Measurements from ENCODE around the gene FBXW8.

DNA sequence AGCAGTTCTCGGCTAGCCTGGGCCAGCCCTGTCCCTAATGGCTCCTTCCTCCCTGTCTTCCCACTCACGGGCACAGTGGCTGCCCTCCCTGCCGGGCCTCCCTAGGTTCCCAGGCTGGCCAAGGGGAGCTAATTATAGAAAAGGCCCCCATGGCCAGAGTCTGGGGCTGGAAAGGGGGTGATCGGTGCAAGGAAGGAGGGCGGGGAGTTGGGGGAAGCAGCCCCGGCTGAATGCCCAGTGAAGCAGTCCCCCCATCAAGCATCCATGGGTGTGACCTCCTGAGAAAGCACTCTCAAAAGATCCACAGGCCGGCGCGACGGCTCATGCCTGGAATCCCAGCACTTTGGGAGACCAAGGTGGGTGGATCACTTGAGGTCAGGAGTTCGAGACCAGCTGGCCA lies 133.6 kb downstream of the FBXW8 start:
- TF ChIP-seq, protein P1, sequence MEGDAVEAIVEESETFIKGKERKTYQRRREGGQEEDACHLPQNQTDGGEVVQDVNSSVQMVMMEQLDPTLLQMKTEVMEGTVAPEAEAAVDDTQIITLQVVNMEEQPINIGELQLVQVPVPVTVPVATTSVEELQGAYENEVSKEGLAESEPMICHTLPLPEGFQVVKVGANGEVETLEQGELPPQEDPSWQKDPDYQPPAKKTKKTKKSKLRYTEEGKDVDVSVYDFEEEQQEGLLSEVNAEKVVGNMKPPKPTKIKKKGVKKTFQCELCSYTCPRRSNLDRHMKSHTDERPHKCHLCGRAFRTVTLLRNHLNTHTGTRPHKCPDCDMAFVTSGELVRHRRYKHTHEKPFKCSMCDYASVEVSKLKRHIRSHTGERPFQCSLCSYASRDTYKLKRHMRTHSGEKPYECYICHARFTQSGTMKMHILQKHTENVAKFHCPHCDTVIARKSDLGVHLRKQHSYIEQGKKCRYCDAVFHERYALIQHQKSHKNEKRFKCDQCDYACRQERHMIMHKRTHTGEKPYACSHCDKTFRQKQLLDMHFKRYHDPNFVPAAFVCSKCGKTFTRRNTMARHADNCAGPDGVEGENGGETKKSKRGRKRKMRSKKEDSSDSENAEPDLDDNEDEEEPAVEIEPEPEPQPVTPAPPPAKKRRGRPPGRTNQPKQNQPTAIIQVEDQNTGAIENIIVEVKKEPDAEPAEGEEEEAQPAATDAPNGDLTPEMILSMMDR (conservative IDR thresholded peaks at IDR 0.05 in 1 of 2, IDR thresholded peaks at IDR 0.05 in 1 of 2; ENCODE audit: extremely low read depth in 1 of 2, insufficient read depth in 1 of 2, low read depth in 1 of 2, low read length in 2 of 2): no peak
- TF ChIP-seq EZH2 (IDR thresholded peaks at IDR 0.05; ENCODE audit: borderline replicate concordance, low read length): no peak

Measured in mammary epithelial cell (primary cell).